SK-N-SH (cell line): ENCODE measurements around the gene TRIP4. TPM values are rescaled to one million over a fixed set of nuclear protein-coding genes. Genes with fewer than 3 reads are reported as not detected.
"Not testable (repeated sequence)": the region's sequence is repeated elsewhere in the genome, so short reads cannot be mapped to it uniquely, and the experiment has no call there.

Experiments used
- CTCF ChIA-PET: fragments of 300-600, 350-600 bp; formaldehyde crosslinking; extraction: SDS; loops from one replicate; lab custom pipeline; 2021; lab: Yijun Ruan, JAX
- POLR2A ChIA-PET: fragments of 350-600 bp; sonication (Branson Sonifier 250); formaldehyde crosslinking; extraction: SDS; loops from one replicate; lab custom pipeline; 2020; ENCODE audit warnings: antibody characterized with exemption, inconsistent platforms; lab: Yijun Ruan, JAX
- DNase-seq: peaks from one replicate; pipeline ENCODE4 v3.0.0; 2012
- H2AFZ ChIP-seq: fragments of 200-600 bp; sonication (generic); 2 replicates; pipeline ENCODE4 v1.8.1; 2016; ENCODE audit warnings: antibody characterized with exemption, mild to moderate bottlenecking, low read depth
- H3F3A ChIP-seq: fragments of 200-600 bp; sonication (generic); replicated peaks from 2 replicates; pipeline ENCODE3; 2016; ENCODE audit warnings: antibody characterized with exemption, mild to moderate bottlenecking; ENCODE audit not compliant: insufficient read depth
- H3K27ac ChIP-seq, 2 experiments: fragments of 200-500 bp in 1 of 2; fragments of 200-600 bp in 1 of 2; sonication (Bioruptor generic) in 1 of 2; sonication (generic), shearing (Covaris generic) in 1 of 2; 2 replicates each; pipeline versions ENCODE4 v1.5.1 to v1.6.1; 2014 to 2016; ENCODE audit warnings: low read depth in 2 of 2, inconsistent platforms in 1 of 2, low read length in 1 of 2, mild to moderate bottlenecking in 1 of 2, mixed read lengths in 1 of 2
- H3K27me3 ChIP-seq: fragments of 200-600 bp; sonication (generic), shearing (Covaris generic); 2 replicates; pipeline ENCODE4 v1.6.1; 2016; ENCODE audit warnings: mixed run types; ENCODE audit not compliant: insufficient read depth
- H3K36me3 ChIP-seq, 2 experiments: fragments of 200-500 bp in 1 of 2; fragments of 200-600 bp in 1 of 2; sonication (Bioruptor generic) in 1 of 2; sonication (generic) in 1 of 2; replicated peaks in 1 of 2; 2 replicates each; pipeline versions ENCODE3 to v1.5.1; 2014 to 2016; ENCODE audit warnings: low read length in 1 of 2, mild to moderate bottlenecking in 1 of 2; ENCODE audit not compliant: insufficient read depth in 2 of 2, control insufficient read depth in 1 of 2
- H3K4me1 ChIP-seq, 2 experiments: fragments of 200-500 bp in 1 of 2; fragments of 200-600 bp in 1 of 2; sonication (Bioruptor generic) in 1 of 2; sonication (generic), shearing (Covaris generic) in 1 of 2; 2 replicates each; pipeline versions ENCODE4 v1.5.1 to v1.6.1; 2014 to 2016; ENCODE audit warnings: low read depth in 1 of 2, low read length in 1 of 2, mixed run types in 1 of 2; ENCODE audit not compliant: insufficient read depth in 2 of 2, control insufficient read depth in 1 of 2
- H3K4me2 ChIP-seq: fragments of 200-600 bp; sonication (generic), shearing (Covaris generic); 2 replicates; pipeline ENCODE4 v1.6.1; 2017; ENCODE audit warnings: mixed run types
- H3K4me3 ChIP-seq, 2 experiments: fragments of 200-500 bp in 1 of 2; fragments of 200-600 bp in 1 of 2; sonication (Bioruptor generic) in 1 of 2; sonication (generic), shearing (Covaris generic) in 1 of 2; 2 replicates each; pipeline versions ENCODE4 v1.5.1 to v1.8.1; 2014 to 2016; ENCODE audit warnings: low read depth in 2 of 2, inconsistent platforms in 1 of 2, low read length in 1 of 2, mild to moderate bottlenecking in 1 of 2, mixed read lengths in 1 of 2, moderate library complexity in 1 of 2
- H3K79me2 ChIP-seq: fragments of 200-600 bp; sonication (generic); 2 replicates; pipeline ENCODE4 v1.8.1; 2017; ENCODE audit warnings: mild to moderate bottlenecking; ENCODE audit not compliant: insufficient read depth
- H3K9ac ChIP-seq: fragments of 200-600 bp; sonication (generic); 2 replicates; pipeline ENCODE4 v1.6.1; 2017; ENCODE audit warnings: mixed run types
- H3K9me2 ChIP-seq: fragments of 200-600 bp; sonication (generic); 2 replicates; pipeline ENCODE4 v1.6.1; 2017; ENCODE audit warnings: mixed run types
- H3K9me3 ChIP-seq: fragments of 200-600 bp; sonication (generic); 2 replicates; pipeline ENCODE4 v1.6.1; 2017; ENCODE audit warnings: mixed run types, mild to moderate bottlenecking, moderate library complexity
- H4K20me1 ChIP-seq: fragments of 200-600 bp; sonication (generic); 2 replicates; pipeline ENCODE4 v1.6.1; 2017; ENCODE audit warnings: mild to moderate bottlenecking, mixed run types; ENCODE audit not compliant: insufficient read depth
- GATA2 ChIP-seq: sonication (generic); formaldehyde crosslinking; IDR thresholded peaks from 2 replicates; pipeline ENCODE4 v1.5.0; 2020; ENCODE audit warnings: mild to moderate bottlenecking, missing genetic modification reagents
- JUND ChIP-seq: IDR thresholded peaks from 2 replicates; pipeline ENCODE4 v1.4.0; 2012
- MXI1 ChIP-seq: IDR thresholded peaks from 2 replicates; pipeline ENCODE4 v1.6.1; 2012; ENCODE audit warnings: mild to moderate bottlenecking, low read depth, low read length, improper control_type of control experiment
- NFIC ChIP-seq: IDR thresholded peaks from 2 replicates; pipeline ENCODE4 v1.4.0; 2012; ENCODE audit warnings: borderline replicate concordance
- POLR2AphosphoS5 ChIP-seq: IDR thresholded peaks from 2 replicates; pipeline ENCODE4 v1.6.1; 2012; ENCODE audit warnings: low read depth, low read length
- RAD21 ChIP-seq: IDR thresholded peaks from 2 replicates; pipeline ENCODE4 v1.6.1; 2012; ENCODE audit warnings: mild to moderate bottlenecking, low read length
- RFX5 ChIP-seq: IDR thresholded peaks from 2 replicates; pipeline ENCODE4 v1.6.1; 2012; ENCODE audit warnings: mild to moderate bottlenecking, improper control_type of control experiment, low read length
- SIN3A ChIP-seq: IDR thresholded peaks from 2 replicates; pipeline ENCODE4 v1.6.1; 2012; ENCODE audit warnings: low read depth, mild to moderate bottlenecking, low read length, moderate library complexity, borderline replicate concordance
- TEAD4 ChIP-seq: IDR thresholded peaks from 2 replicates; pipeline ENCODE4 v1.4.0; 2012; ENCODE audit warnings: mild to moderate bottlenecking, borderline replicate concordance; ENCODE audit not compliant: insufficient read depth
- YY1 ChIP-seq: IDR thresholded peaks from 2 replicates; pipeline ENCODE4 v1.4.0; 2012; ENCODE audit warnings: low read depth, mild to moderate bottlenecking
- WGBS: methylation state at CpG from one replicate; pipeline ENCODE4 v1.1.6; 2017; ENCODE audit warnings: low lambda C conversion rate; 5-methylcytosine and 5-hydroxymethylcytosine counted together
- polyA plus RNA-seq, 3 experiments: library from polyadenylated mRNA; depleted of rRNA; stranded (reverse); fragments of >200 nt; gene quantifications; 2 replicates each; pipeline ENCODE4 v1.2.3, GENCODE V29; 2012
- TF ChIP-seq, protein P1 (sequence below): IDR thresholded peaks from 2 replicates; pipeline ENCODE4 v1.4.0; 2012; ENCODE audit warnings: low read depth
- TF ChIP-seq, protein P2 (sequence below): IDR thresholded peaks from 2 replicates; pipeline ENCODE4 v1.4.0; 2012; ENCODE audit warnings: low read depth, borderline replicate concordance

The TRIP4 gene
- polyA plus RNA-seq, 1 of the 3 experiments (the other 2 are of a cell fraction), result 14.5 TPM

DNA sequence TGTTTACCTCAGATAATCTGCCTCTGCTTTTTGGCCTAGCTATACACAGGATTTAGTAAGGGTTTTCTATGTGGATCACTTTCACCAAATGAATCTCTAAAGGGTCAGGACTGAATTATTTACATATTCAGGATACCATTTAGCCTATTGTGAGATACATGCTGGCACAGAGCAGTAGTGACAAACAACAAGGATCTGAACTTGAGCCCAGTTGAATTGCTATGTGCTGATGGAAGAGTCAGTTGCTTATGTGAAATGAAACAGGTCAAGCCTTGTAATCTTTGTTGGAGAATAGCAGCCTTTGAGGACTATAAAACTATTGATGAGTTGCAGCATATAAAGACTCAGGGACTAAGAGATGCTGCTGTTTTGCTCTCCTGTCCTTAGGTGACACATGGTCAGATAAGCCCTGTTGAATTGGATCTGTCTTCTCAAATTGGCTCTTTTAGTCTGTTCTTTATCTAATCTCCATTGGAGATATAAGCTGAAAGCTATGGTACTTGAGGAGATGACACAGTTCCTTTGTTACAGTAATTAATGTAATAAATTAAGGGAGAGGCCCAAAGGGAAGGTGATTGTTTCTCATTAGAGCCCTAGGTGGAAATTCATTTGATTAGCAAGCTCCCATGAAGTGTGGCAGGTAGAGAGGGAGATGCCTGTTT lies 103.1 kb downstream of the TRIP4 start (continued):
- no peak for TF ChIP-seq MXI1
- no peak for TF ChIP-seq TEAD4

DNA sequence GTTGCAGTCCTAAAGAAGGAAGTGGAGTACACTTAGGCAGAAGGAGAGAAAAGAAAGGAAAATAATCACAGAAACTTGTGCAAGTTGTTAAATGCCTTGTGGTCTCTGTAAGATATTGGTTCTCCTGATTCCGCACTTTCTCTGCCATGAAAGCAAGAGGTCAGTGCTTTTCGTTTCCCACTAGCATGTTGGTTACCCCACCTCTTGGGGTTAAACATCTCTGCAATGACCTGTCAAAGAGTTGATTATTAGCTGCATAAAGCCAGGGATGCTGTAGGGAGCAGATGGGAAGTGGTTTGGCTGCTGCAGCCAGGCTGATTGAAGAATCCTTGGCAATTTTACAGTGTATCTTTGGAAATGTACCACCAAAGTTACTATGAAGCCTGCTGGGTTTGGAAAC lies 106.0 kb downstream of the TRIP4 start:
- no peaks in the 10 kb centered on the region for H3K9me3 ChIP-seq
- H3K9ac ChIP-seq, result no peak overlapping the region
- no peaks in the 10 kb centered on the region for H3K27me3 ChIP-seq
- TF ChIP-seq GATA2 (CRISPR knock-in tag) (no peak), RAD21 (no peak), SIN3A (no peak), JUND (no peak), YY1 (no peak), NFIC (no peak), RFX5 (no peak), POLR2AphosphoS5 (no peak)
- TF ChIP-seq, protein P1, sequence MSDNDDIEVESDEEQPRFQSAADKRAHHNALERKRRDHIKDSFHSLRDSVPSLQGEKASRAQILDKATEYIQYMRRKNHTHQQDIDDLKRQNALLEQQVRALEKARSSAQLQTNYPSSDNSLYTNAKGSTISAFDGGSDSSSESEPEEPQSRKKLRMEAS, result no peak
- TF ChIP-seq, protein P2, sequence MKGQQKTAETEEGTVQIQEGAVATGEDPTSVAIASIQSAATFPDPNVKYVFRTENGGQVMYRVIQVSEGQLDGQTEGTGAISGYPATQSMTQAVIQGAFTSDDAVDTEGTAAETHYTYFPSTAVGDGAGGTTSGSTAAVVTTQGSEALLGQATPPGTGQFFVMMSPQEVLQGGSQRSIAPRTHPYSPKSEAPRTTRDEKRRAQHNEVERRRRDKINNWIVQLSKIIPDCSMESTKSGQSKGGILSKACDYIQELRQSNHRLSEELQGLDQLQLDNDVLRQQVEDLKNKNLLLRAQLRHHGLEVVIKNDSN, result no peak
- H3K27ac ChIP-seq, result no peak overlapping the region
- no peak overlapping the region for H3K4me3 ChIP-seq
- H3K9me2 ChIP-seq, result no peaks in the 10 kb centered on the region
- peaks cover 0 to 19% of the 10 kb centered on the region in 2 experiments for H3K36me3 ChIP-seq
- ChIA-PET CTCF (interaction anchor here (1.2 kb wide), 1 partner anchor 160 kb away, joined by 3 read pairs; no protein-coding TSS in a partner anchor), POLR2A (no interaction called here)
- WGBS, result 88% methylated on average over 2 of the region's 2 CpGs
- H2AFZ ChIP-seq, result no peak overlapping the region
- H3K79me2 ChIP-seq, result peaks cover 91% of the 10 kb centered on the region
- no peak for DNase-seq
- H3K4me2 ChIP-seq, result no peak overlapping the region
- H4K20me1 ChIP-seq, result peaks cover 30% of the 10 kb centered on the region
- H3F3A ChIP-seq, result peaks cover 3% of the 10 kb centered on the region
- H3K4me1 ChIP-seq, result peaks cover 0 to 3% of the 10 kb centered on the region in 2 experiments; a peak in 1 of 4 replicates

DNA sequence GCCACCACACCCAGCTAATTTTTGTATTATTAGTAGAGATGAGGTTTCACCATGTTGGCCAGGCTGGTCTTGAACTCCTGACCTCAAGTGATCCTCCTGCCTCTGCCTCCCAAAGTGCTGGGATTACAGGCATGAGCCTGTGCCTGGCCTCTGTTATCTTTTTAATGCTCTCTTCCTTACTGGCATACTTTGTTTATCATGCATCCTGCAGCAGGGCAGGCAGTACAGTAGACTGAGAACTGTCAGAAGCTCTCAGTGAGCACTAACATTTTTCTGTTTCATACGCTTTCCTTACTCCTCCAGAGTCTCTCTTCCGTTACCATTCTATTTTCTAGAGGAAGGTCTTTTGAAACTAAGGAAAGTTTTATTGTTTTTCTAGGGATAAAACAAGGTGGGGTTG lies 108.3 kb downstream of the TRIP4 start:
- H3F3A ChIP-seq, H3K27me3 ChIP-seq, H3K4me3 ChIP-seq, H3K9me2 ChIP-seq, H3K27ac ChIP-seq, CTCF ChIA-PET, DNase-seq, H3K4me2 ChIP-seq, H3K9ac ChIP-seq, POLR2A ChIA-PET, H3K9me3 ChIP-seq, H2AFZ ChIP-seq: not testable (repeated sequence)
- Histone ChIP-seq H3K79me2 (peaks cover 91% of the 10 kb centered on the region), H3K4me1 (peaks cover 0 to 21% of the 10 kb centered on the region in 2 experiments; a peak in 1 of 4 replicates), H3K36me3 (peaks cover 12 to 14% of the 10 kb centered on the region in 2 experiments), H4K20me1 (peaks cover 31% of the 10 kb centered on the region)
- 96% methylated on average over 2 of the region's 2 CpGs for WGBS
